H1 (cell line): Measurements from ENCODE around the gene SLC6A7. TPM values are rescaled to one million over a fixed set of nuclear protein-coding genes. Genes with fewer than 3 reads are reported as not detected.

ENCODE experiments used
- EGR1 ChIP-seq: IDR thresholded peaks from 2 replicates; pipeline ENCODE4 v1.6.1; 2011; ENCODE audit warnings: low read depth, low read length, borderline replicate concordance
- HDAC2 ChIP-seq, 2 experiments: fragments of 300-600 bp in 1 of 2; sonication (generic) in 1 of 2; IDR thresholded peaks; 2 replicates each; pipeline ENCODE4 v1.6.1; 2011 to 2012; ENCODE audit warnings: low read depth in 2 of 2, low read length in 2 of 2, mild to moderate bottlenecking in 2 of 2, moderate library complexity in 2 of 2, borderline replicate concordance in 1 of 2, inconsistent platforms in 1 of 2
- KDM1A ChIP-seq: fragments of 200-600, 300-600 bp; sonication (generic); IDR thresholded peaks from 2 replicates; pipeline ENCODE4 v1.7.1; 2016; ENCODE audit warnings: mild to moderate bottlenecking, low read length, borderline replicate concordance
- MAFK ChIP-seq: IDR thresholded peaks from 2 replicates; pipeline ENCODE4 v1.6.1; 2012; ENCODE audit warnings: low read depth, mild to moderate bottlenecking, improper control_type of control experiment, low read length
- polyA plus RNA-seq, 7 experiments: library from polyadenylated mRNA; depleted of rRNA in 3 of 7; stranded (reverse) in 5 of 7; unstranded in 2 of 7; fragments of >200 nt in 5 of 7; fragments of 200-250 nt in 2 of 7; gene quantifications; 1 replicate in 5 of 7; 2 replicates in 1 of 7; 4 replicates in 1 of 7; pipeline versions ENCODE4 v1.2.1 to v1.2.3, GENCODE V29; 2011 to 2013; ENCODE audit warnings: missing spikeins in 2 of 7, mixed read lengths in 2 of 7
- total RNA-seq: library from RNA; stranded (reverse); fragmentation: NEBNext Ultra II Directional; extraction: Animal tissue kit (Norgen Biotek cat#: 25700); gene quantifications from 2 replicates; pipeline ENCODE4 v1.2.1, GENCODE V29; 2021
- TF ChIP-seq, protein P1 (sequence below): fragments of 300-600 bp; sonication (generic); IDR thresholded peaks from 2 replicates; pipeline ENCODE4 v1.7.1; 2012; ENCODE audit warnings: low read length, moderate library complexity, mild to moderate bottlenecking, inconsistent platforms; ENCODE audit not compliant: insufficient replicate concordance

SLC6A7 gene
- total and polyA plus RNA-seq, 2 of the 8 experiments (the other 6 are each of a cell fraction or from before 2014, with no cell fraction given) = 0.07 to 0.12 TPM

DNA sequence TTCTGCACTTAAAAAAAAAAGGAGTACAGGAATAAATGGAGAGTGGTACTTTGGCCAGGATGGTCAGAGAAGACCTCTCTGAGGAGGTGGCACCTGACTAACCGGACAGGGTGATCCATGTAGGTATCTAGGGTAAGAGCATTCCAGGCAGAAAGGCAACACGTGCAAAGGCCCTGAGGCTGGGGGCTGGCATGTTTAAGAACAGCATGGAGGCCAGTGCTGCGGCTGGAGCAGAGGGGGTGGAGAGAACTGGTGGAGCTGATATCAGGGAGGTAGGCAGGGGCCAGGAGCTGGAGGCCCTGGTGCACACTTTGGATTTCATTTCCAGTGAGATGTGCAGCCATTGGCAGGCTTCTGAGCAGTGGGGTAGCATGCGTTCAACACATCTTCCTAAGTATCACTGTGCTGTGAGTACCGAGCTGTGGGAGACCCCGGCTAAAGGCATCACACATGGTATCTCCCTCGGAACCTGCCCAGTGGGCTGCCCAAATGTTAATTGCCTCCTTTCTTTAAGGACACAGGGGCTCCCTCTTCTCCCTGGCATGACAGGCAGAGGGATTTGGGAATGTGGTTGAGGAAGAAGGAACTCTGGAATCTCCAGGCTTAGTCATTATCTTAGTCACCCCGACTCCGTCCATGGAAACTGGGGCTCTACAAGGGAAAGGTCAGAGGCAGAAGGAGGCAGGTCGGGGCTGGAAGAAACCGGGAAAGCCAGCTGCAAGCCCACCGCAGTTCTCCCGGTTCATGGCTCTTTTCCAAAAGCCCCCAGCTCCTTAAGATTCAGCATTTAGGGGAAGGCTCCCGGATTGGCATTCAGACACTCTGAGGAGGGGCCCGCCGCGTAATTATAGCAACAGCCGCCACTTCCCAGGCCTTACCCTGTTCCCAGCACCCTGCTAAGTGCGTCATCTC is 18.6 kb downstream of the SLC6A7 start (continued):
- TF ChIP-seq, protein P1, sequence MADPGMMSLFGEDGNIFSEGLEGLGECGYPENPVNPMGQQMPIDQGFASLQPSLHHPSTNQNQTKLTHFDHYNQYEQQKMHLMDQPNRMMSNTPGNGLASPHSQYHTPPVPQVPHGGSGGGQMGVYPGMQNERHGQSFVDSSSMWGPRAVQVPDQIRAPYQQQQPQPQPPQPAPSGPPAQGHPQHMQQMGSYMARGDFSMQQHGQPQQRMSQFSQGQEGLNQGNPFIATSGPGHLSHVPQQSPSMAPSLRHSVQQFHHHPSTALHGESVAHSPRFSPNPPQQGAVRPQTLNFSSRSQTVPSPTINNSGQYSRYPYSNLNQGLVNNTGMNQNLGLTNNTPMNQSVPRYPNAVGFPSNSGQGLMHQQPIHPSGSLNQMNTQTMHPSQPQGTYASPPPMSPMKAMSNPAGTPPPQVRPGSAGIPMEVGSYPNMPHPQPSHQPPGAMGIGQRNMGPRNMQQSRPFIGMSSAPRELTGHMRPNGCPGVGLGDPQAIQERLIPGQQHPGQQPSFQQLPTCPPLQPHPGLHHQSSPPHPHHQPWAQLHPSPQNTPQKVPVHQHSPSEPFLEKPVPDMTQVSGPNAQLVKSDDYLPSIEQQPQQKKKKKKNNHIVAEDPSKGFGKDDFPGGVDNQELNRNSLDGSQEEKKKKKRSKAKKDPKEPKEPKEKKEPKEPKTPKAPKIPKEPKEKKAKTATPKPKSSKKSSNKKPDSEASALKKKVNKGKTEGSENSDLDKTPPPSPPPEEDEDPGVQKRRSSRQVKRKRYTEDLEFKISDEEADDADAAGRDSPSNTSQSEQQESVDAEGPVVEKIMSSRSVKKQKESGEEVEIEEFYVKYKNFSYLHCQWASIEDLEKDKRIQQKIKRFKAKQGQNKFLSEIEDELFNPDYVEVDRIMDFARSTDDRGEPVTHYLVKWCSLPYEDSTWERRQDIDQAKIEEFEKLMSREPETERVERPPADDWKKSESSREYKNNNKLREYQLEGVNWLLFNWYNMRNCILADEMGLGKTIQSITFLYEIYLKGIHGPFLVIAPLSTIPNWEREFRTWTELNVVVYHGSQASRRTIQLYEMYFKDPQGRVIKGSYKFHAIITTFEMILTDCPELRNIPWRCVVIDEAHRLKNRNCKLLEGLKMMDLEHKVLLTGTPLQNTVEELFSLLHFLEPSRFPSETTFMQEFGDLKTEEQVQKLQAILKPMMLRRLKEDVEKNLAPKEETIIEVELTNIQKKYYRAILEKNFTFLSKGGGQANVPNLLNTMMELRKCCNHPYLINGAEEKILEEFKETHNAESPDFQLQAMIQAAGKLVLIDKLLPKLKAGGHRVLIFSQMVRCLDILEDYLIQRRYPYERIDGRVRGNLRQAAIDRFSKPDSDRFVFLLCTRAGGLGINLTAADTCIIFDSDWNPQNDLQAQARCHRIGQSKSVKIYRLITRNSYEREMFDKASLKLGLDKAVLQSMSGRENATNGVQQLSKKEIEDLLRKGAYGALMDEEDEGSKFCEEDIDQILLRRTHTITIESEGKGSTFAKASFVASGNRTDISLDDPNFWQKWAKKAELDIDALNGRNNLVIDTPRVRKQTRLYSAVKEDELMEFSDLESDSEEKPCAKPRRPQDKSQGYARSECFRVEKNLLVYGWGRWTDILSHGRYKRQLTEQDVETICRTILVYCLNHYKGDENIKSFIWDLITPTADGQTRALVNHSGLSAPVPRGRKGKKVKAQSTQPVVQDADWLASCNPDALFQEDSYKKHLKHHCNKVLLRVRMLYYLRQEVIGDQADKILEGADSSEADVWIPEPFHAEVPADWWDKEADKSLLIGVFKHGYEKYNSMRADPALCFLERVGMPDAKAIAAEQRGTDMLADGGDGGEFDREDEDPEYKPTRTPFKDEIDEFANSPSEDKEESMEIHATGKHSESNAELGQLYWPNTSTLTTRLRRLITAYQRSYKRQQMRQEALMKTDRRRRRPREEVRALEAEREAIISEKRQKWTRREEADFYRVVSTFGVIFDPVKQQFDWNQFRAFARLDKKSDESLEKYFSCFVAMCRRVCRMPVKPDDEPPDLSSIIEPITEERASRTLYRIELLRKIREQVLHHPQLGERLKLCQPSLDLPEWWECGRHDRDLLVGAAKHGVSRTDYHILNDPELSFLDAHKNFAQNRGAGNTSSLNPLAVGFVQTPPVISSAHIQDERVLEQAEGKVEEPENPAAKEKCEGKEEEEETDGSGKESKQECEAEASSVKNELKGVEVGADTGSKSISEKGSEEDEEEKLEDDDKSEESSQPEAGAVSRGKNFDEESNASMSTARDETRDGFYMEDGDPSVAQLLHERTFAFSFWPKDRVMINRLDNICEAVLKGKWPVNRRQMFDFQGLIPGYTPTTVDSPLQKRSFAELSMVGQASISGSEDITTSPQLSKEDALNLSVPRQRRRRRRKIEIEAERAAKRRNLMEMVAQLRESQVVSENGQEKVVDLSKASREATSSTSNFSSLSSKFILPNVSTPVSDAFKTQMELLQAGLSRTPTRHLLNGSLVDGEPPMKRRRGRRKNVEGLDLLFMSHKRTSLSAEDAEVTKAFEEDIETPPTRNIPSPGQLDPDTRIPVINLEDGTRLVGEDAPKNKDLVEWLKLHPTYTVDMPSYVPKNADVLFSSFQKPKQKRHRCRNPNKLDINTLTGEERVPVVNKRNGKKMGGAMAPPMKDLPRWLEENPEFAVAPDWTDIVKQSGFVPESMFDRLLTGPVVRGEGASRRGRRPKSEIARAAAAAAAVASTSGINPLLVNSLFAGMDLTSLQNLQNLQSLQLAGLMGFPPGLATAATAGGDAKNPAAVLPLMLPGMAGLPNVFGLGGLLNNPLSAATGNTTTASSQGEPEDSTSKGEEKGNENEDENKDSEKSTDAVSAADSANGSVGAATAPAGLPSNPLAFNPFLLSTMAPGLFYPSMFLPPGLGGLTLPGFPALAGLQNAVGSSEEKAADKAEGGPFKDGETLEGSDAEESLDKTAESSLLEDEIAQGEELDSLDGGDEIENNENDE = no peak
- TF ChIP-seq MAFK (0 out of 2 replicates have a peak, but pooled peaks have one; percentile 10), HDAC2 (IDR thresholded peaks at IDR 0.05; ENCODE audit: borderline replicate concordance in 1 of 2, low read depth in 2 of 2, low read length in 2 of 2) (peak in 1 of 2 experiments; percentile 81; a peak in 1 of 4 replicates), EGR1 (no peak), KDM1A (peak; percentile 96)
